Stimulated activated CD8-positive, alpha-beta memory T cell treated with anti-CD3 and anti-CD28 coated beads, Interleukin-4, amount 100 ng/mL, for 48 hours (primary cell): ENCODE results near the gene RBSN.

Experiments
- DNase-seq: peaks from one replicate; pipeline ENCODE4 v3.0.0-alpha.2; 2020

Gene RBSN

DNA sequence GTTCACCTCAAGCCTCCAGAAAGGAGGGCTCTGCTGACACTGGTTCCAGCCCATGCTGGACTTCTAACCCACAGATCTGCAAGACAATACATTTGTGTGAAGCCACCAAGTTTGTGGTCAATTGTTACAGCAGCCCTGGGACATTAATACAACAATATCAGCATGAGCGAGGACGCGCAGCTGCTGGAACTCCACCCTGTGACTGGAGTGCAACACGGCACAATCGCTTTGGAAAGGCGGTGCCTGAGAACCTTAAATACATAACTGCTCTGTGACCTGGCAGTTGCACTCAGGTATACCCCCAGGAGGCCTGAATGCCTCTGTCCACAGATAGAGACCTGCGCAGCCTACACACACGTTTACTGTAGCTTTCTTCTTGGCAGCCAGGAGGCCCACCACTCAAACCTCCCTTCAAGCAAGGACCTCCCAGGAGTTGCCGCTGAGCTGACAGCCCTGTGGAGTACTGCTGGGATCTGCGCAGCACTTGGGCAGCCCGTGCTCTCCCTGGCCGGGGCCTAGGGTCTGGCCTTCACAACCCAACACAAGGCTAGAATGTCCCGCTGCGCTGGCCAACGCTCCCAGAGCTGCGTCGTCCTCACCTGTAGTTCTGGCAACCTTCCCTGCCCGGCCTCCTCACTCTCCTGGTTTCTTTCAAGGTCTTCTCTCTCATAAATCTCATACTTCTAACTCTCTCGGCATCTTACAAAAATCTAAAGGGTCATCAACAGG, 42.1 kb downstream of the RBSN start:
- DNase-seq = no peak

DNA sequence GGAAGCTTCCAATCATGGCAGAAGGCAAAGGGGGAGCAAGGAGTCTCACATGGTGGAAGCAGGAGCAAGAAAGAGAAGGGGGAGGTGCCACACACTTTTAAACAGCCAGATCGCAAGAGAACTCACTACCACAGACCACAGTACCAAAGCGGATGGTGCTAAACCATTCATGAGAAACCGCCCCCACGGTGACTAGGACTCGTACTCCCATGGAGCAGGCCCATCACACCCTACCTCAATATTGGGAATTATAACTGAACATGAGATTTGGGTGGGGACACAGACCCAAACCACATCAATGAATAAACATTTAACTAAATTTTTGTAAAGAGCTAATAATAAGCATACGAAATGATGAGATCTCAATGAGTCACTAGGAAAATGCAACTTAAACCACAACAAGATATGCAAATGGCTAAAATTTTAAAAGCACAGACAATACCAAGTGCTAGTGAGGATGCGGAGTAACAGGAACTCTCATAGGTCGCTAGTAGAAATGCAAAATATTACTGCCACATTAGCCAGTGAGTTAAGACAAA, 43.9 kb downstream of the RBSN start:
- DNase-seq = peak; percentile 78

GRCh38 chr3:15053541-15053940, 45.4 kb downstream of the RBSN start:
- DNase-seq = no peak

DNA sequence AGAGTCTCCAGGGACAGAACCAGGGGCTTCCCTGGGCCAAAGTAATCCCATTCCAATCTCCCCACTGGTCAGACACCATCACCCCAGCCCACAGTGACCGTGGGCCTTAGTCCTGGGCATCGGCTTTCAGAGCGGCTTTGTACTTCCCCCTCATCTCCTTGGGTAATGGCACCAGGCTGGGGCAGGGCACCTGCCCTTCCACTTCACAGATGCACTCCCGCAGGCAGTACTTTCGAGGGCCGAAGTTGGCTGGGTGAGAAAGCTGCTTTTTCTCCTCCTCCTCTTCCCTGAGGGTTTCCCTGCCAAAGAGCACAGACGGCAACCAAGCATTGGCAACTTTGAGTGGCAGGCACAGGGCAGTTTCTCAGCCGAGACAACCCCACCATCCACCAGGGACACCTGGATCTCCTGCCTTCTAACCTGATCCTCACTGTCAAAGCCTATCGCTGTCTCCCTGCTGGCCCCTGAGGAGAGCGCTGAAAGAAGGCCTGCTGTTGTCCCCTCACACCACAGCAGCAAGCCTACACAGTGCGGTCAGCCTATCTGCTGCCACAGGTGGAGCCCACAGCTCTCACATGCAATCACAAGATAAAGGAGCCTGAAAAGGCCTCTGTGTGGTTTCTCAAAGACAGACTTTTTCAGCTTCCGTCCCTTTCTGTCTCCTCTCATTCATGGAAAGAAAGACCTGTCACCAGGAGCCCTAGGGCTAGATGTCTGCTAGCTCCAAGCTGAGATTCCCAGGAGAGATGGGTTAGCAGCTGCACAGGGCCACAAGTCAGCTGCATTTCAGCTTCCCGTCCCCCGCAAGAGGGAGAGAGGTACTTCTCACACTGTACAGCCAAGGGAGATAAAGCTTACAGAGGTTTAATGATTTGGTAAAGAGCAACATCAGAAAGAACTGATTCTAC, 46.4 kb downstream of the RBSN start:
- no peak for DNase-seq

- DNase-seq = peak; percentile 66
Measured at GRCh38 chr3:15051531-15051930, 47.4 kb downstream of the RBSN start.

- DNase-seq = no peak
Measured at GRCh38 chr3:15050405-15051092, 48.4 kb downstream of the RBSN start.

- no peak for DNase-seq
Measured at GRCh38 chr3:15049584-15049983, 49.4 kb downstream of the RBSN start.

DNA sequence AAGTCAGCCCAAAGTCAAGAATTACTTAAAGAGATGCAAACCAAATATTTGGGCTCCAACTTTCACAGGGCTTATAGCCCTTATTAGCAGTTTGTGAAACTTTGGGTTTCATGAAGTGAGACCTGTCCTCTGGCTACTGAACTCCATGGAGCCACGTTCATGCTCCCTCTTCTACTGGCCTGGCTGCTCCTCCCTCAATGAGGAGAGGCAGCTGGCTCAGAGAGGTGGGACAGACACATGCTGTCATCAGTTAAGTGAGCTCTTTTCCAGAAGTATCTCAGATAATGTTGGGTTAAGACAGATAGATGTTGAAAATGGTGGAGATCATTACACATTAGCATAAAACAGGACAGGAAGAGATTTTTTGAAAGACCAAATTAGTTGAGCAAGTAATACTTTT, 53.3 kb downstream of the RBSN start:
- no peak for DNase-seq

DNA sequence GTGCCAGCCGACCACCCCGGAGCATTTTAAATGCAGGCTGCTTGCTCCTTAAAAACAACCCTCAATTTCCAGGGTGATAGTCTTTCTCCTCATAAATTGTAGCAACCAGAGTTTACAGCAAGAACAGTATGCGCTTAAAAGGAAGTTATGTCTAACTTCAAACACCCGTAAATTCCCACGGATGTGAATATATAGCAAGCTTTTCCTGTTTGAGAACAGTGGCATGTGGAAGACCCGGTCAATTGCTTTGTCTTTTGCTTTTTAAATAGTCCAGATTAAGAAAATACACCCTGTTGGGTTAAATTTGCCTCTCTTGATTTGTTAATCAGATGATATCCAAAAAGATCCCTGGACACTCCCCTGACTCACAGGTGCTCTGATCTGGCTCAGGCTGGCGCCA, 54.6 kb downstream of the RBSN start:
- no peak for DNase-seq

- no peak for DNase-seq
Measured at GRCh38 chr3:15043408-15044171, 55.4 kb downstream of the RBSN start.

GRCh38 chr3:15042936-15043335, 56.0 kb downstream of the RBSN start:
- no peak for DNase-seq

DNA sequence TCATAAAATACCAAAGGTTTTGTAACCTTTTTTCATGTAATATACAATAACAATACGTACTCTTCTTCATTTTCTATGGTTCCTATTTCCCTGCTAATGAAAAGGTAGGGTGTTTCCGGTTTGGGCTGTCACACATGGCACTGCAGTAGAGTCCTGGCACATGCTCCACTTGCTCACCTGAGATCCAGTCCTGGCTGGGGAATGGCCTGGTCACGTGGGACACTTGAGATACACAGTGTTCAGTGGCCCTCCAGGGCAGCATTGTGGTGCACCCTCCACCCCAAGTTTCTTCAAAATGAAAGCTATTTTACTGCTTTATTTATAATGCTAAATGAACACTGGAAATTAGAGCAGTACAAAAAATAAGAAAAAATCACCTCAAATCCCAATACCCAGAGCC, 57.0 kb downstream of the RBSN start:
- DNase-seq = no peak

- no peak for DNase-seq
Measured at GRCh38 chr3:15040844-15041243, 58.1 kb downstream of the RBSN start.

GRCh38 chr3:15038306-15038705, 60.6 kb downstream of the RBSN start:
- DNase-seq = no peak

- no peak for DNase-seq
Measured at GRCh38 chr3:15033103-15033502, 65.8 kb downstream of the RBSN start.

DNA sequence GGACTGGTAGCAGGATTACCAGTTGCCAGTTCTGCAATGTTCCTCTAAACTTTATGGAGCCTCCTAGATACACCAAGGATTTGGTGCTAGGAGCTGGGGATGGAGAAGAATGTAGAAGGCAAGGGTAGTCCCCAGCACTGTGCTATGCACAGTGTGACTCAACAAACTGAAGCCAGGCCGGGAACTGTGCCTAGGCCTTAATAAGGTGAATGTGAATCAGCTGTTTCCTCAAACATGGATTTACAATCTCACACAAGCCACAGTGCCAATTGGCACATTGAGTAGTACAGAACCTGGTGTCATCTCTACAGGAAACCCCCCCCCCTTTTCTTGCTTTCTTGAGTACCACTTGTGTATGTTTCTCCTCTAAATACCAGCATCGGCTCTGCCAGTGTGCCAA, 66.3 kb downstream of the RBSN start:
- no peak for DNase-seq

DNA sequence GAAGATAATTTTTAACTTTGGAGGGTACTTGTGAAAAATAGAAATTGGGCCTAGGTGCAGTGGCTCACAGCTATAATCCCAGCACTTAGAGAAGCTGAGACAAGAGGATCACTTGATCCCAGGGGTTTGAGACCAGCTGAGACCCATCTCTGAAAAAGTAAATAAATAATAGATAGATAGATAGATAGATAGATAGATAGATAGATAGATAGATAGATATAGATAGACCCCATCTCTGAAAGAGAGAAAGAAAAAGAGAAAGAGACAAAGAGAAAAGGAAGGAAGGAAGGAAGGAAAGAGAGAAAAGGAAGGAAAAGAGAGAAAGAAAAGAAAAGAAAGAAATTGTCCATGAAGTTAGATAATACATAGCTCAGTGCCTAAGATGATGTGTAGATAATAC, 69.3 kb downstream of the RBSN start:
- no peak for DNase-seq

DNA sequence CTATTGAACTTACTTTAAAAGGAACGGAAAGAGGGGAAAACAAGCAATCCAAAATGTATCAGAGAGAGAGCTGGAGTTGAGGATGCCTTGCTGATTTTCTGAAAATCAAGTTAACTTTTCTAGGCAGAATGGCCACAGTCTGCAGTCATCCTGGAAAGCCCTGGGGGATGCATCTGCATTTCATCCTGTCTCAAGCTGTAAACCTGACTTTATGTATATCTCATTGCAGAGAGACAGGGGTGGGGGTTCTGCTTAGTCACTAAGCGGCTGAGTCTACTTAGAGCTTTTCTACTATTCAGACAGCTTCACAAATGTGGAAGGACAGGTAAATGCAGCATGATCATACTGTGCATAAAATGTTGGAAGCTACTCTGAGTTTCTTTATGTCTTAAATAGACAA, 75.2 kb downstream of the RBSN start:
- DNase-seq = no peak

GRCh38 chr3:15023249-15023648, 75.7 kb downstream of the RBSN start:
- no peak for DNase-seq
